HUDEP-2 (cell line): Measurements from ENCODE around the gene ANKRD50.

Experiments
- DNase-seq, 76 experiments: peaks; one replicate each; lab custom pipeline; 2025; ENCODE audit not compliant: unreplicated experiment in 76 of 76; lab: John Stamatoyannopoulos, UW

ANKRD50 gene

DNA sequence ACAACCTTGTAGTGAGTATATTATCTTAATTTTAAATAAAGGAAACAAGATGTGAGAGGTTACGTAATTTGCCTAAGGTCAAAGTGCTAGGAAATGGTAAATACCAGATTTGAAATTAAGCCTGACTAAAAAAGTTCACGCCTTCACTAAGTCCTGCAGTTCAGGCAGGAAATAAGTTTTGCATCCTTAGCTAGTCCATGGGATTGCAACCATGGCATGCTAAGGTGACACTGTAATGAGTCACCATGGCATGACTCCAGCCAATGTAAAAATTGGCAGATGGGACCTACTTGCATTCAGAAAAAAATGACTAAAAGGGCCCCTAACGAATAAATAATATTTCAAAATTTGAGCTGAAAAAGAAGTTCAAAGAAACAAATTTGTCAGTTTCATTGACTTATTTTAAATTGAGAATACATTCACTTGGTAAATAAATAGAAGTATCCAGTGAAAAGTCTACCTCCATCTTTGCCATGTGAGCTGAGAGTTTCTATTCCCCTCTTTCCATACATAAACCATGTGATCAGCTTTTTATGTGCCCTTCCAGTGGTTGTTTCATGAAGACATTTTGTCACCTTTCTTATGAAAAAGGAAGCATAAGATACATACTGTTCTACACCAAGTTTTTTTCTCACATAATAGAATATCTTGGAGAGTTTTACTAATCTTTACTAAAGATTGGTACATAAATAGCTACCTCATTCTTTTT, 72.4 kb downstream of the ANKRD50 start:
- DNase-seq, result peak in 1 of 76 experiments; percentile 2

DNA sequence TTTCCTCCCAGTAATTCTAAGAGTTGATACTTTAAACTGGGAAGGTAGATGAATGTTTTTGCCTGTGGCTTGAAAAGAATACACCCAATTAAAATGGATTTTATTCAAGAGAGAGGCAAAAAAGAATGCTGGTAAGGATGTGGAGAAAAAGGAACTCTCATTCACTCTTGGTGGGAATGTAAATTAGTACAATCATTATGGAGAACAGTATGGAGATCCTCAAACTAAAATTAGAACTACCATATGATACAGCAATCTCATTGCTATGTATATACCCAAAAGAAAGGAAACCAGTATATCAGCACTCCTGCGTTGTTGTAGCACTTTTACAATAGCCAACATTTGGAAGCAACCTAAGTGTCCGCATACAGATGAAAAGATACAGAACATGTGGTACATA, 75.2 kb downstream of the ANKRD50 start:
- DNase-seq, result no peak

DNA sequence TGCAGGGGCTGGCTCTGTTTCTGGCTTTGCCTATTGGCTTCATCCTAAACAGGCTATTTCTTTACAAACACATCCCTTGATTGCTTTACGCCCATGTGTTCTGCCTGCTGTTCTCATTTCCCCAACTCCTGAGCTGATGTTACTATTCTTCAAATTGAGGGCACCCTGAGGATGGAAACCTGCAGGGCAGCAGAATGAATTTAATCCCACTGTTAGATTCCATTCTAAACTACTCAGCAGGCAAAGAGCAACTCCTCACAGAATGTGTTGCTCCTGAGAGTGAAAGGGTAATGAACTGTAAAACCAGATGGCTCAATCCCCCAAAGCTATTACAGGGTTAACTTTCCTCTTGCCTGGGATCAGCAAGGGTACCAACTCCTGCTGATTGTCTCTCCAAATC, 75.7 kb downstream of the ANKRD50 start:
- no peak for DNase-seq

DNA sequence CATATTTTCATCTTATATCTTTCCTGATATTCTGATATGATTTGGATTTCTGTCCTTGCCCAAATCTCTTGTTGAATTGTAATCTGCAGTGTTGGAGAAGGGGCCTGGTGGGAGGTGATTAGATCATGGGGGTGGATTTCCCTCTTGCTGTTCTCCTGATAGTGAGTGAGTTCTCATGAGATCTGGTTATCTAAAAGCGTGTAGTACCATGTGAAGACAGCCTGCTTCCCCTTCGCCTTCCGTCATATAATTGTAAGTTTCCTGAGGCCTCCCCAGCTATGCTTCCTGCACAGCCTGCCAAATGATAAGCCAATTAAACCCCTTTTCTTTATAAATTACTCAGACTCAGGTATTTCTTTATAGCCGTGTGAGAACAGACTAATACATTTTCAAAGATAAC, 77.2 kb downstream of the ANKRD50 start:
- peak in 2 of 76 experiments; percentile 10 to 26 for DNase-seq

DNA sequence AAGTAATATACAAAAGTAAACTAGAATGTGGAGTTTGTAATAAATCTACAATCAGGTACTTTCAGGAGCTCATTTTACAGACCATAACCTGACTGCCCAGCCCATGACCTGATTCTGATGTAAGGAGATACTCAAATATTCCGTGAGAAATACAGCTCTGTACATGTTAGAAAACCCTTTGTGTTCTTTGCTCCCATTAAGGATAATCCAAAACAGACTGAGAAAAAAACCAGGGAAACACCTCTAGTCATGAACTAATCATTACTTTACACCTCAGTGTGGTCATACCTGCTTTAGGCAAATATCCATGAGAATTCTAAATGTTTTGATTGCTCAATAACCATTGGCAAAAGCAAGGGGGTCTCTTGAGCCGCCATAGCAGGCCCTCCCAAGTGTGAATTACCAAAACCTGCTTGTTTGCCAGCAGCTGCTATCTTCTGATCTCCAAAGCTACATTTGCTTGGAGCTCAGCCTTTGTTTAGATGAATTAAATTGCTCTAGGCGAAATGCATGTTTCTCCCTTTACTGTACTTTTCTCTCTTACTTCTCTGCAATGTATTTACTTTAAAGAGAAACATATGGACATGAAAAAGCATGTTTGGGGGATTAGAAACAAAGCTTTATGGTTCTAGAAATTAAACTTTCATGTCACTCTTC, 79.1 kb downstream of the ANKRD50 start:
- no peak for DNase-seq

DNA sequence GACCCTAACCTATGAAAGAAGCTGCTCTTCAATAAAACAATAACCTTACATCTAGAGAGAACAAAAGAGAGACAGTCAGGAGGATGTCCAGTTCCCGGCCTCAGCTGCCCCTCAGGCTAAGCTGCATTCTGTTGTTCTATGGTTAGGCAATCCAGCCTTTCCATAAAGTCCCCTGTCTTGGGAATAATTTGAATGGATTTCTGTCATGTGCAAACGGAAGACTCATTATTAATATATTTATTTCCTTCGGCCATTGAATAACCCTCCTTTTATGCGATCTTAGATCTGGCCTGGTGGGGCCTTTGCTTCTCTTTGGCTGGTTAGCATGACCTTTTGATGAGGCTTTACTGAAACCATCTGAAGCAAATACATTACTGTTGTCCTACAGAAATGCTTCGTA, 80.1 kb downstream of the ANKRD50 start:
- no peak for DNase-seq

DNA sequence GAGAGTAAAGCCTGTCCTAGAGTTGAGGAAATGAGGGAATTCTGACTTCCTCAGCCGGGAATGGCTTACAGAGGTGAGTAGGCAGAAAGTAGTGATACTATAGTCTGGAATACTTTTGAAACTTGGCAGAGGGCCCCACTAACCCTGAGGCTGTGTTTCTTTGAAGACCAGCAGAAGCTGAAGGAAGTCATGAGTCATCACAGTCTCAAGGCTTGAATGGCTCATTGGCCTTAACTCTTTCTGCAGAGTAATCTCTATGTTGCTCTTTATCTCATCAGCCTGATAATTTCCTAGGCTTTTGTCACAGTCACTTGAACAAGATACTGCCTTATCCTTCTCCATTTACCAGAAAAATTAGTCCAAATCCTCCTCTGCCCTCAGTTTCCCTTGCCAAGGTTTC, 80.8 kb downstream of the ANKRD50 start:
- peak in 61 of 76 experiments; percentile 1 to 83 (median 37) for DNase-seq

DNA sequence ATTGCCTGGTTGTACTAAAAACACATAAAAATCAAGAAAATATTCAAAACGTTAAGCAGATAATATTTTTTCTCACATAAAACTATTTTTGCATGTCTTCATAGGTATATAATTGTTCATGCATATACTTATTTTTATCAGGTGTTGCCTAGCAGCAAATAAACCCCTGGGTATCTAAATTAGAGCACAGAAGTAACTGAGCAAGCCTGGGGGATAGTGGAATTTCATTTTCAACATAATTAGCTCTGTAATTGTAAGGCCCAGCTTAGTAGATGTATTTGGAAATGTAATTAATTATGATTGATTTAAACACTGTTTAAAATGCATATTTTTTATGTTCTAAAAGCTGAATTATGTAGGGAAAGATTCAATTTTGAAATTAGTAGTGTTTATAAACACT, 82.9 kb downstream of the ANKRD50 start:
- no peak for DNase-seq
